Lung (tissue), 16 donors: Measurements from ENCODE around the gene HS6ST1. TPM values are rescaled to one million over a fixed set of nuclear protein-coding genes. Genes with fewer than 3 reads are reported as not detected.
A peak's percentile ranks its signal among the peaks of the same experiment; 100 is the strongest.

Experiments
- ATAC-seq: fragments of 200-7000 bp; cut with Tn5 transposase; one replicate; pipeline ENCODE4 v1.9.1; 2020; ENCODE audit warnings: moderate number of reproducible peaks; ENCODE audit not compliant: insufficient read depth, low FRiP score
- DNase-seq, 3 donors: peaks; one replicate each; pipeline ENCODE4 v3.0.0-alpha.2; 2013 to 2017
- H3K27ac ChIP-seq, 2 donors: one replicate each; pipeline ENCODE4 v1.5.1; 2013; ENCODE audit warnings: mild to moderate bottlenecking in 2 of 2, moderate library complexity in 2 of 2, control low read depth in 1 of 2, inconsistent platforms in 1 of 2, low read depth in 1 of 2, low read length in 1 of 2
- H3K27me3 ChIP-seq, 3 donors: one replicate each; pipeline ENCODE4 v1.5.1; 2013; ENCODE audit warnings: low read length in 2 of 3; ENCODE audit not compliant: control insufficient read depth in 3 of 3, insufficient read depth in 3 of 3
- H3K36me3 ChIP-seq, 4 donors: one replicate each; pipeline ENCODE4 v1.5.1; 2013; ENCODE audit warnings: low read length in 4 of 4, mild to moderate bottlenecking in 1 of 4, moderate library complexity in 1 of 4; ENCODE audit not compliant: control insufficient read depth in 4 of 4, insufficient read depth in 4 of 4
- H3K4me1 ChIP-seq, 5 donors: one replicate each; pipeline ENCODE4 v1.5.1; 2013; ENCODE audit warnings: low read length in 5 of 5, mild to moderate bottlenecking in 2 of 5, moderate library complexity in 1 of 5; ENCODE audit not compliant: control insufficient read depth in 5 of 5, insufficient read depth in 5 of 5
- H3K4me3 ChIP-seq: one replicate; pipeline ENCODE4 v1.5.1; 2013; ENCODE audit warnings: mild to moderate bottlenecking, control low read depth, moderate library complexity
- H3K9ac ChIP-seq, 2 donors: one replicate each; pipeline ENCODE4 v1.5.1; 2013; ENCODE audit warnings: low read length in 2 of 2, control low read depth in 1 of 2; ENCODE audit not compliant: insufficient read depth in 1 of 2
- H3K9me3 ChIP-seq, 4 donors: one replicate each; pipeline ENCODE4 v1.5.1; 2013; ENCODE audit warnings: low read length in 3 of 4, mild to moderate bottlenecking in 1 of 4, moderate library complexity in 1 of 4; ENCODE audit not compliant: control insufficient read depth in 4 of 4, insufficient read depth in 3 of 4
- CTCF ChIP-seq: IDR thresholded peaks from 2 replicates; pipeline ENCODE4 v1.5.1; 2012; ENCODE audit warnings: mild to moderate bottlenecking; ENCODE audit errors: control extremely low read depth, extremely low read depth
- WGBS, 2 donors: extraction: QIAGEN DNeasy Blood & Tissue Kit; methylation state at CpG; one replicate each; pipeline ENCODE4 v1.1.7; 2013; 5-methylcytosine and 5-hydroxymethylcytosine counted together
- long read RNA-seq, 5 donors: transcript quantifications; one replicate each; lab custom pipeline, GENCODE V29; 2026
- polyA plus RNA-seq, 2 donors: library from polyadenylated mRNA; stranded (reverse); fragments of 200-250 nt; gene quantifications; one replicate each; pipeline ENCODE4 v1.2.1, GENCODE V29; 2013
- total RNA-seq, 2 donors: library from RNA; depleted of rRNA in 1 of 2; stranded (reverse); fragments of >200 nt in 1 of 2; gene quantifications; one replicate each; pipeline ENCODE4 v1.2.1, GENCODE V29; 2014 to 2021
- donor health status: control.
- donor health status: control.
- donor health status: Bipolar disorder and iron deficiency.
- donor health status: healthy.
- donor health status: DM: yes; HTN: yes; CAD: no.

HS6ST1 gene
- total RNA-seq = 10 to 100 TPM; 27.1 to 37.7 TPM
- 10 to 100 TPM; 15.1 to 31.0 TPM for polyA plus RNA-seq
- long read RNA-seq, donor 1, transcript HS6ST1-201 (2 exons, 3,932 nt) = major isoform, 9 of 9 reads
- long read RNA-seq, donor 1, partial matches to known transcripts = 0 of 9 reads
- long read RNA-seq, donor 1, other reads (novel, unspliced or antisense) = 0 of 9 reads
- long read RNA-seq, donor 2, partial matches to known transcripts = 0 of 1 reads
- long read RNA-seq, donor 2, other reads (novel, unspliced or antisense) = 0 of 1 reads
- long read RNA-seq, donor 3, transcript HS6ST1-201 (2 exons, 3,932 nt) = major isoform, 7 of 7 reads
- long read RNA-seq, donor 3, partial matches to known transcripts = 0 of 7 reads
- long read RNA-seq, donor 3, other reads (novel, unspliced or antisense) = 0 of 7 reads
- long read RNA-seq, donor 4, partial matches to known transcripts = 0 of 2 reads
- long read RNA-seq, donor 4, other reads (novel, unspliced or antisense) = 0 of 2 reads
- long read RNA-seq, donor 5, transcript HS6ST1-201 (2 exons, 3,932 nt) = major isoform, 8 of 8 reads
- long read RNA-seq, donor 5, partial matches to known transcripts = 0 of 8 reads
- long read RNA-seq, donor 5, other reads (novel, unspliced or antisense) = 0 of 8 reads

- H3K36me3 ChIP-seq = peaks cover 0 to 19% (median 1%) of the 10 kb centered on the region in 4 donors
- H3K4me1 ChIP-seq = peaks cover 0 to 50% (median 19%) of the 10 kb centered on the region in 5 donors
- no peak within 1 kb of the TSS for H3K27ac ChIP-seq
- DNase-seq = peak; percentile 89 to 94 (median 91)
- peak; percentile 87 for ATAC-seq
- no peaks in the 10 kb centered on the region for H3K9me3 ChIP-seq
- TF ChIP-seq CTCF = no peak
- H3K9ac ChIP-seq = peak within 1 kb of the TSS in 1 of 2 donors; percentile 48
- H3K4me3 ChIP-seq = peak within 1 kb of the TSS; percentile 65
- 1% methylated on average over 53 to 84 of the region's 84 CpGs for WGBS, 2 donors
- no peaks in the 10 kb centered on the region for H3K27me3 ChIP-seq
Measured at GRCh38 chr2:128318776-128319464, at the start of gene HS6ST1. Gene HS6ST1, minus strand, starts transcription at chr2:128318868. Its CDS starts 305 bp downstream, at chr2:128318563.

GRCh38 chr2:128367601-128368359, 49.1 kb upstream of the HS6ST1 start:
- H3K4me3 ChIP-seq = no peak overlapping the region
- 92 to 94% methylated on average over 23 of the region's 23 CpGs for WGBS, 2 donors
- TF ChIP-seq CTCF = no peak
- ATAC-seq = no peak
- H3K9me3 ChIP-seq = peaks cover 0 to 2% (median 0%) of the 10 kb centered on the region in 4 donors
- H3K36me3 ChIP-seq = no peaks in the 10 kb centered on the region
- H3K9ac ChIP-seq = no peak overlapping the region
- peak in 1 of 3 donors; percentile 4 for DNase-seq
- no peaks in the 10 kb centered on the region for H3K27me3 ChIP-seq
- no peak overlapping the region for H3K27ac ChIP-seq
- H3K4me1 ChIP-seq = peaks cover 0 to 41% (median 5%) of the 10 kb centered on the region in 5 donors

- ATAC-seq (no peak), DNase-seq (peak; percentile 41 to 62 (median 47))
- H3K27me3 ChIP-seq = no peaks in the 10 kb centered on the region
- peaks cover 0 to 2% (median 0%) of the 10 kb centered on the region in 4 donors for H3K9me3 ChIP-seq
- no peak for TF ChIP-seq CTCF
- no peak overlapping the region for H3K9ac ChIP-seq
- H3K27ac ChIP-seq = no peak overlapping the region
- no peaks in the 10 kb centered on the region for H3K36me3 ChIP-seq
- H3K4me3 ChIP-seq = no peak overlapping the region
- WGBS, 2 donors = 80 to 87% methylated on average over 10 of the region's 10 CpGs
- peaks cover 0 to 49% (median 12%) of the 10 kb centered on the region in 5 donors for H3K4me1 ChIP-seq
Measured at GRCh38 chr2:128366713-128367511, 48.2 kb upstream of the HS6ST1 start.
